ENCODE data around the gene SERPINB6.
"Not testable (repeated sequence)": the region's sequence is repeated elsewhere in the genome, so short reads cannot be mapped to it uniquely, and the experiment has no call there.

The SERPINB6 gene

GRCh38 chr6:2971420-2972218, at the start of gene SERPINB6:
TSS of gene SERPINB6 (minus strand) at chr6:2971567. CDS start at chr6:2959332, 12,235 bp downstream.
- no peak for DNase-seq (ENCODE audit: low read depth, low spot score)

GRCh38 chr6:3019749-3020320, 48.5 kb upstream of the SERPINB6 start:
- no peak for DNase-seq (ENCODE audit: low read depth, low spot score)

- no peak for DNase-seq (ENCODE audit: low read depth, low spot score)
Observed at GRCh38 chr6:3019065-3019464, 47.7 kb upstream of the SERPINB6 start.

GRCh38 chr6:3017304-3017703, 45.9 kb upstream of the SERPINB6 start:
- DNase-seq (ENCODE audit: low read depth, low spot score): no peak

GRCh38 chr6:3016473-3017280, 45.3 kb upstream of the SERPINB6 start:
- DNase-seq (ENCODE audit: low read depth, low spot score): no peak

- no peak for DNase-seq (ENCODE audit: low read depth, low spot score)
Observed at GRCh38 chr6:3015144-3015543, 43.8 kb upstream of the SERPINB6 start.

GRCh38 chr6:3014675-3015066, 43.3 kb upstream of the SERPINB6 start:
- DNase-seq (ENCODE audit: low read depth, low spot score): no peak

GRCh38 chr6:3013901-3014674, 42.7 kb upstream of the SERPINB6 start:
- no peak for DNase-seq (ENCODE audit: low read depth, low spot score)

- no peak for DNase-seq (ENCODE audit: low read depth, low spot score)
Observed at GRCh38 chr6:3013486-3013885, 42.1 kb upstream of the SERPINB6 start.

GRCh38 chr6:3011592-3011991, 40.2 kb upstream of the SERPINB6 start:
- DNase-seq (ENCODE audit: low read depth, low spot score): no peak

GRCh38 chr6:3011158-3011557, 39.8 kb upstream of the SERPINB6 start:
- no peak for DNase-seq (ENCODE audit: low read depth, low spot score)

- no peak for DNase-seq (ENCODE audit: low read depth, low spot score)
Observed at GRCh38 chr6:3009930-3010329, 38.6 kb upstream of the SERPINB6 start.

- DNase-seq (ENCODE audit: low read depth, low spot score): not testable (repeated sequence)
Observed at GRCh38 chr6:3008712-3009265, 37.4 kb upstream of the SERPINB6 start.

GRCh38 chr6:3007571-3007970, 36.2 kb upstream of the SERPINB6 start:
- DNase-seq (ENCODE audit: low read depth, low spot score): no peak

- DNase-seq (ENCODE audit: low read depth, low spot score): no peak
Observed at GRCh38 chr6:3006476-3006875, 35.1 kb upstream of the SERPINB6 start.

GRCh38 chr6:3005874-3006273, 34.5 kb upstream of the SERPINB6 start:
- no peak for DNase-seq (ENCODE audit: low read depth, low spot score)

GRCh38 chr6:3005077-3005476, 33.7 kb upstream of the SERPINB6 start:
- no peak for DNase-seq (ENCODE audit: low read depth, low spot score)

- DNase-seq (ENCODE audit: low read depth, low spot score): not testable (repeated sequence)
Observed at GRCh38 chr6:3003226-3003625, 31.9 kb upstream of the SERPINB6 start.

- no peak for DNase-seq (ENCODE audit: low read depth, low spot score)
Observed at GRCh38 chr6:3001773-3002293, 30.5 kb upstream of the SERPINB6 start.

- DNase-seq (ENCODE audit: low read depth, low spot score): no peak
Observed at GRCh38 chr6:3001146-3001772, 29.9 kb upstream of the SERPINB6 start.
